Inferior parietal cortex (tissue), 1 donor: ENCODE measurements around the gene COL16A1.

Source experiments
- DNase-seq: peaks from one replicate; pipeline ENCODE4 v3.0.0-alpha.2; 2016; ENCODE audit errors: extremely low spot score

The COL16A1 gene

GRCh38 chr1:31625561-31626222 is 78.1 kb downstream of the COL16A1 start:
- no peak for DNase-seq

GRCh38 chr1:31624731-31625514 is 78.9 kb downstream of the COL16A1 start:
- no peak for DNase-seq

- DNase-seq = no peak
Measured at GRCh38 chr1:31624309-31624708, 79.5 kb downstream of the COL16A1 start.

GRCh38 chr1:31623365-31623764 is 80.5 kb downstream of the COL16A1 start:
- DNase-seq = no peak

- no peak for DNase-seq
Measured at GRCh38 chr1:31621847-31622730, 81.7 kb downstream of the COL16A1 start.

- DNase-seq = no peak
Measured at GRCh38 chr1:31621498-31621820, 82.4 kb downstream of the COL16A1 start.

- no peak for DNase-seq
Measured at GRCh38 chr1:31620631-31621497, 83.0 kb downstream of the COL16A1 start.

GRCh38 chr1:31618916-31619846 is 84.6 kb downstream of the COL16A1 start:
- no peak for DNase-seq

GRCh38 chr1:31617916-31618746 is 85.7 kb downstream of the COL16A1 start:
- no peak for DNase-seq

GRCh38 chr1:31617218-31617915 is 86.5 kb downstream of the COL16A1 start, which contains the start of gene HCRTR1:
Gene HCRTR1 (plus strand): TSS chr1:31617689. CDS start chr1:31619193, 1,504 bp downstream.
- DNase-seq = no peak

- DNase-seq = no peak
Measured at GRCh38 chr1:31615939-31616338, 87.9 kb downstream of the COL16A1 start.

- DNase-seq = no peak
Measured at GRCh38 chr1:31615414-31615813, 88.4 kb downstream of the COL16A1 start.

- DNase-seq = no peak
Measured at GRCh38 chr1:31614414-31615005, 89.3 kb downstream of the COL16A1 start.

- no peak for DNase-seq
Measured at GRCh38 chr1:31609514-31610118, 94.2 kb downstream of the COL16A1 start.

GRCh38 chr1:31607360-31607759 is 96.5 kb downstream of the COL16A1 start:
- DNase-seq = no peak

- DNase-seq = no peak
Measured at GRCh38 chr1:31605908-31606427, 97.8 kb downstream of the COL16A1 start.
